Kidney (tissue), 14 donors: ENCODE measurements around the gene PLA2G4B. TPM values are rescaled to one million over a fixed set of nuclear protein-coding genes. Genes with fewer than 3 reads are reported as not detected.

Experiments used
- DNase-seq, 5 donors: peaks; one replicate each; pipeline ENCODE4 v3.0.0-alpha.2; 2013 to 2020
- FAIRE-seq: peaks from 2 replicates; lab custom pipeline; 2012; peaks lifted over from hg19 to GRCh38; lab: Jason Lieb, UNC
- H3K27ac ChIP-seq, 2 donors: one replicate each; pipeline ENCODE4 v1.7.0; 2013; ENCODE audit warnings: low read depth in 2 of 2, low read length in 2 of 2, inconsistent platforms in 1 of 2
- H3K27me3 ChIP-seq: one replicate; pipeline ENCODE4 v1.7.1; 2013; ENCODE audit warnings: low read length, inconsistent platforms; ENCODE audit not compliant: control insufficient read depth, insufficient read depth
- H3K36me3 ChIP-seq, 3 donors: one replicate each; pipeline versions ENCODE4 v1.7.0 to v1.7.1; 2013; ENCODE audit warnings: low read length in 3 of 3, control low read depth in 1 of 3, inconsistent platforms in 1 of 3; ENCODE audit not compliant: insufficient read depth in 3 of 3, control insufficient read depth in 2 of 3
- H3K4me1 ChIP-seq, 3 donors: one replicate each; pipeline versions ENCODE4 v1.7.0 to v1.7.1; 2013; ENCODE audit warnings: low read length in 3 of 3, inconsistent platforms in 1 of 3, low read depth in 1 of 3; ENCODE audit not compliant: control insufficient read depth in 2 of 3, insufficient read depth in 2 of 3
- H3K4me3 ChIP-seq, 3 donors: one replicate each; pipeline versions ENCODE4 v1.7.0 to v1.8.1; 2013; ENCODE audit warnings: low read length in 3 of 3, control low read depth in 1 of 3, inconsistent platforms in 1 of 3
- H3K9ac ChIP-seq, 3 donors: one replicate each; pipeline versions ENCODE4 v1.7.0 to v1.7.1; 2013; ENCODE audit warnings: low read length in 3 of 3, control low read depth in 1 of 3, inconsistent platforms in 1 of 3
- H3K9me3 ChIP-seq, 3 donors: one replicate each; pipeline versions ENCODE4 v1.7.0 to v1.7.1; 2013; ENCODE audit warnings: low read length in 3 of 3, control low read depth in 1 of 3, inconsistent platforms in 1 of 3; ENCODE audit not compliant: control insufficient read depth in 2 of 3, insufficient read depth in 1 of 3
- CTCF ChIP-seq: IDR thresholded peaks from 3 replicates; pipeline ENCODE4 v1.5.1; 2012; ENCODE audit warnings: mild to moderate bottlenecking, moderate library complexity, borderline replicate concordance; ENCODE audit not compliant: insufficient read depth; ENCODE audit errors: extremely low read depth
- intact Hi-C: fragments of 100-400 bp; cut with DNase I; formaldehyde crosslinking; loops from one replicate; pipeline ENCODE4 v1.11.1; 2022
- polyA plus RNA-seq: library from polyadenylated mRNA; stranded (reverse); fragments of 350-450 nt; fragmentation: Illumina TruSeq; extraction: RNeasy Lipid Tissue Mini Kit (QIAGEN cat#74804); gene quantifications from one replicate; pipeline ENCODE4 v1.2.3, GENCODE V29; 2014; ENCODE audit warnings: low read depth, low replicate concordance; ENCODE audit not compliant: insufficient read depth
- total RNA-seq: library from RNA; stranded (reverse); fragmentation: NEBNext Ultra II Directional; extraction: Animal tissue kit (Norgen Biotek cat#: 25700); gene quantifications from one replicate; pipeline ENCODE4 v1.2.1, GENCODE V29; 2021
- donor health status: control.
- donor health status: control.
- donor health status: control.
- donor health status: control.
- donor health status: control.
- donor health status: DM: yes; HTN: yes; CAD: no.
- donor health status: Normal renal cell carcinoma (clear cell type).

PLA2G4B gene
- total and polyA plus RNA-seq, 2 donors from 2014 or later, result 4.8 to 8.3 TPM

- intact Hi-C loops, result no loop called here
- Histone ChIP-seq H3K27me3 (no peaks in the 10 kb centered on the region), H3K4me1 (no peaks in the 10 kb centered on the region), H3K36me3 (no peaks in the 10 kb centered on the region), H3K4me3 (no peak overlapping the region), H3K9me3 (no peaks in the 10 kb centered on the region), H3K27ac (no peak overlapping the region), H3K9ac (no peak overlapping the region)
- FAIRE-seq, result no peak
- no peak for DNase-seq
- no peak for TF ChIP-seq CTCF
Observed at GRCh38 chr15:41866263-41866703, 27.6 kb downstream of the PLA2G4B start.

GRCh38 chr15:41866872-41867579 is 28.4 kb downstream of the PLA2G4B start:
- FAIRE-seq (no peak), DNase-seq (no peak)
- H3K27me3 ChIP-seq, result no peaks in the 10 kb centered on the region
- H3K36me3 ChIP-seq, result no peaks in the 10 kb centered on the region
- H3K4me3 ChIP-seq, result no peak overlapping the region
- H3K4me1 ChIP-seq, result no peaks in the 10 kb centered on the region
- H3K9ac ChIP-seq, result no peak overlapping the region
- intact Hi-C loops, result no loop called here
- TF ChIP-seq CTCF, result no peak
- H3K27ac ChIP-seq, result no peak overlapping the region
- H3K9me3 ChIP-seq, result no peaks in the 10 kb centered on the region

- no peaks in the 10 kb centered on the region for H3K9me3 ChIP-seq
- H3K36me3 ChIP-seq, result no peaks in the 10 kb centered on the region
- H3K4me1 ChIP-seq, result no peaks in the 10 kb centered on the region
- no peak for TF ChIP-seq CTCF
- FAIRE-seq (no peak), DNase-seq (no peak)
- H3K27me3 ChIP-seq, result no peaks in the 10 kb centered on the region
- H3K4me3 ChIP-seq, result no peak overlapping the region
- H3K9ac ChIP-seq, result no peak overlapping the region
- intact Hi-C loops, result no loop called here
- no peak overlapping the region for H3K27ac ChIP-seq
Observed at GRCh38 chr15:41868321-41868720, 29.7 kb downstream of the PLA2G4B start.
